Neuron (in vitro differentiated cells): ENCODE data around the gene SLC30A4.

Source experiments
- H2AFZ ChIP-seq: one replicate; pipeline ENCODE4 v1.6.1; 2013; ENCODE audit warnings: low read depth, mild to moderate bottlenecking, inconsistent platforms, low read length, moderate library complexity
- H3K27me3 ChIP-seq: one replicate; pipeline ENCODE4 v1.6.1; 2013; ENCODE audit warnings: low read length; ENCODE audit not compliant: insufficient read depth
- H3K36me3 ChIP-seq: one replicate; pipeline ENCODE4 v1.6.1; 2013; ENCODE audit warnings: low read length; ENCODE audit not compliant: insufficient read depth
- H3K4me1 ChIP-seq: one replicate; pipeline ENCODE4 v1.6.1; 2013; ENCODE audit warnings: low read length; ENCODE audit not compliant: insufficient read depth
- H3K4me3 ChIP-seq: 2 replicates; pipeline ENCODE4 v1.5.1; 2013; ENCODE audit warnings: mild to moderate bottlenecking, low read length, moderate library complexity
- H3K9me3 ChIP-seq: one replicate; pipeline ENCODE4 v1.6.1; 2013; ENCODE audit warnings: low read length

SLC30A4 gene

GRCh38 chr15:45456212-45457106 is 66.1 kb downstream of the SLC30A4 start:
- Histone ChIP-seq H3K9me3 (peaks cover 2% of the 10 kb centered on the region), H2AFZ (no peak overlapping the region), H3K4me3 (no peak overlapping the region), H3K27me3 (no peaks in the 10 kb centered on the region), H3K36me3 (no peaks in the 10 kb centered on the region), H3K4me1 (peaks cover 15% of the 10 kb centered on the region)

DNA sequence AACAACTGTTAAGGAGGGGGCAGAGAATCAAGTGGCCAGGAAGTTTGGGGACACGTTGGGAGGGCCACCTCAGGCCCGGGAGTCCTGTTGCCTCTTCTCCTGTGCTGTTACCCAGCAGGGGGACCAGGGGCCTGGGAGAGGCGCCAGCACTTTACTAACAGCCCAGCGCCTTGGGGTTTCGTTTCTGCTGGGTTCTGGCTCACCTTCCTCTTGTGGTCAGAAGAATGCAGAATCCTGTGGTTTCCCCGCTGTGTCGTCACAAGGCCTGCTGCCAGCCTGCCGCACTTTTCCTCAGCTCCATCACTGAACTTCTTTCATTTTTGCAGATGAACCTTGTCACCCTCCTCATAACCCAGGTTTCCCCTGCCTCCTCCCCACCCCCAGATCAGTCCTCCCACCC is 67.7 kb downstream of the SLC30A4 start:
- H3K36me3 ChIP-seq, result no peaks in the 10 kb centered on the region
- peaks cover 3% of the 10 kb centered on the region for H3K27me3 ChIP-seq
- H3K4me3 ChIP-seq, result no peak overlapping the region
- H3K9me3 ChIP-seq, result peaks cover 4% of the 10 kb centered on the region
- peaks cover 15% of the 10 kb centered on the region for H3K4me1 ChIP-seq
- H2AFZ ChIP-seq, result no peak overlapping the region

DNA sequence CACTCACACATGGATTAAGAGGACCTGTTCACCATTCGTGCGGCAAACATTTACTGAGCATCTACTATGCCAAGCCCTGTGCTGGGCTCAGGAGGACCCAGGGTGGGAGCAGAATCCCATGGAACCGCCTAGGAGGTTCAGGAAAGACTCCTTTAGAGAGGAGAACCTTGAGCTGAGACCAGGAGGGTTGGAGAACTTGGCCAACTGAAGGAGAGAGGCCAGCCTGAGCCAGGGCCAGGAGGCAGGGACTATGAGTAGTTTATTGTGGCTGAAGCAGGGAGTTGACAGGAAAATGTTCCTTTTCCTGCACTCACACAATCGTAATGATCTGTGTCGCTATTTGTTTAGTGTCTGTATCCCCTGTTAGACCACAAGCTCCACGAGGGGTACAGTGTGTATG is 71.3 kb downstream of the SLC30A4 start:
- Histone ChIP-seq H3K9me3 (peaks cover 4% of the 10 kb centered on the region), H2AFZ (no peak overlapping the region), H3K27me3 (peaks cover 8% of the 10 kb centered on the region), H3K4me3 (no peak overlapping the region), H3K4me1 (peaks cover under 1% of the 10 kb centered on the region), H3K36me3 (no peaks in the 10 kb centered on the region)

DNA sequence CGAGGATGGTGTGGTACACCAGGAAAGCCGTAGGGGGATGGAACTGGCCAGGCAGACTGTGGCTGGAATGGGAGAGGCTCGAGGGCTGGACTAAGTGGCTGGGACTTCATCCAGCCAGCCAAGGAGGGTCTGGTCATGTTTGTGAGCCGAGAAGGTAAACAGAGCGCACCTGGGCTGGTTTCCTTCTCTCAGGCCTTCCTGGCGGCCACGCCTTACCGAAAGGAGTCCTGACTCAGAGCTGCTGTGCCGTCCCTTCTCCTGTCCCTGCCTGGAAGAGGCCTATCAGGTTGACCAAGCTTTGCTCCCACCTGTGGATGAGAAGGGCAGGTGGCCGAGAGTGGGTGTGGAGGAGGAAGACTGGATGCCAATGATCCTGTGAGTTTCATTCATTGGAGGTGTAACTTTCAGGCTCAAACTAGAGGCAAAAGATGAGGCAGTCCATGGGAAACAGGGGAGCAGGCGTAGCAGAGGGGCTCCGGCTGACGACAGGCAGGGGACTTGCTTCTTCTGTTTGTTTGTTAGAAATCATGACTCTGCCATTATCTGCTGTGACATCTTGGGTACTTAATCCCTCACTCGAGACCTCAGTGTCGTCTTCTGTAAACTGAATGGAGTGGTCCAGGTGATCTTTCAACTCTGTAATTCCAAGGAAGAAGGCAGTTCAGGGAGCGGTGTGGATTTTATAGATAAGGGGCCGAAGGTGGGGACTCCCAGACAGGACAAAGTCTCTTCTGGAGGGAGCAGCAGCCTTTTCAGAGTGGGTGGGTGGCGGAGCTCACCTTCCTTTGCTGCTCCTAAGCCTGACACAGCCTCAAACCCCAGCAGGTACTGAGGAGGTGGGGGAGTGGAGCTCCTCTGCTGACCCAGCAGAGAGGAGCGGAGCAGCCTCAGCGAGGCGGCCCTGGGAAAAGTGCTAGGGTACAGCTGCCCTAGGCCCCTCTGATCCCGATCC is 72.4 kb downstream of the SLC30A4 start:
- Histone ChIP-seq H3K36me3 (no peaks in the 10 kb centered on the region), H3K4me1 (no peaks in the 10 kb centered on the region), H3K4me3 (no peak overlapping the region), H3K9me3 (peaks cover 5% of the 10 kb centered on the region), H3K27me3 (peaks cover 10% of the 10 kb centered on the region), H2AFZ (no peak overlapping the region)

- H3K4me1 ChIP-seq, result no peaks in the 10 kb centered on the region
- H3K4me3 ChIP-seq, result no peak overlapping the region
- no peaks in the 10 kb centered on the region for H3K36me3 ChIP-seq
- H2AFZ ChIP-seq, result no peak overlapping the region
- H3K9me3 ChIP-seq, result peaks cover 7% of the 10 kb centered on the region
- H3K27me3 ChIP-seq, result peaks cover 12% of the 10 kb centered on the region
These were observed 73.2 kb downstream of the SLC30A4 start for GRCh38 chr15:45449395-45449794.

- Histone ChIP-seq H3K4me1 (no peaks in the 10 kb centered on the region), H3K4me3 (no peak overlapping the region), H2AFZ (no peak overlapping the region), H3K9me3 (peaks cover 7% of the 10 kb centered on the region), H3K36me3 (no peaks in the 10 kb centered on the region), H3K27me3 (peaks cover 15% of the 10 kb centered on the region)
These were observed 74.3 kb downstream of the SLC30A4 start for GRCh38 chr15:45448066-45448915.

DNA sequence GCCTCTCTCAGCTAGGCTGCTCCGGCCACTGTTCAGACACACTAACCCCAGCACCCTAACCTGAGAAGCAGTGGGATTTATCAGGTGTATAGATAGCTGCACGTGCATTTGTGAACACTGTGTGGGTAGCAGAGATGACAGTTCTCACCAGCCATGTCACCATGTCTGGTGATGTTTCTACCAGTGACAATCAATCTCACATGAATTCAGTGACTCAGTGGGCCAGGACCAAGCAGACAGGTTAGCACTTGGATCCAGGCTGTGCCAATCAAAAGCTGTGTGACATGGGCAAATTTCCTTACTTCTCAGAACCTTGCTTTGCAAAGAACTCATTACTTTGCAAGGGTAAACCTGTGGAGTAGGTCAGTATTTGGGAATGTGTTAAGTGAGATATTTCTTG is 78.9 kb downstream of the SLC30A4 start:
- Histone ChIP-seq H3K36me3 (no peaks in the 10 kb centered on the region), H2AFZ (no peak overlapping the region), H3K27me3 (peaks cover 10% of the 10 kb centered on the region), H3K4me3 (no peak overlapping the region), H3K4me1 (no peaks in the 10 kb centered on the region), H3K9me3 (peaks cover 3% of the 10 kb centered on the region)

DNA sequence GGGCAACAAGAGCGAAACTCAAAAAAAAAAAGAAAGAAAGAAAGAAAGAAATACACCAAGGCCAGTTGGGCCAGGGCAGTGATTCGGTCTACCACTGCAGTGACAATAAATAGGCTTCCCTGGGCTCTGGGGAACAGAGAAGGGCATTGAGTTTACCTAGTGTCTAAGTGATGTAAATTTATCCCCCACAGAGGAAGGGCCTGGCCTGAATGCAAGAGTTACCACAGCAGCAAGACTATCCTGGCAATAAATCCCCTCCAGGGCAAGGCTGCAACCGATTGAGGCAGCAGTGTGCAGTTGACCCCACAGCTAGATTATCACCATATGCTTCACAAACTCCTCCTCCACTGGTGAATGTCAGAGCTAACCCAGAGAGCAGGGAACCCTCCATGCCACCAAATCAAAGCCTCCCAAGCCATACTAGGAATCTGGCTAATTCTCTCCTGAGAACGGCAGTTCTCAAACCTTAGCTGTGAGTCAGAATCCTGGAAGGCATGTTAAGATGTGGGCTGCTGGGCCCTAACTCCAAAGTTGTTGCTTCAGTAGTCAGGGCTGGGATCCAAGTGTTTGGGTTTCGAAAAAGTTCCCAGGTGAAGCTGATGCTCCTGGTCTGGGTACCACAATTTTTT is 79.9 kb downstream of the SLC30A4 start:
- Histone ChIP-seq H3K36me3 (no peaks in the 10 kb centered on the region), H3K27me3 (peaks cover 10% of the 10 kb centered on the region), H3K9me3 (peaks cover 3% of the 10 kb centered on the region), H3K4me1 (no peaks in the 10 kb centered on the region), H2AFZ (no peak overlapping the region), H3K4me3 (no peak overlapping the region)

DNA sequence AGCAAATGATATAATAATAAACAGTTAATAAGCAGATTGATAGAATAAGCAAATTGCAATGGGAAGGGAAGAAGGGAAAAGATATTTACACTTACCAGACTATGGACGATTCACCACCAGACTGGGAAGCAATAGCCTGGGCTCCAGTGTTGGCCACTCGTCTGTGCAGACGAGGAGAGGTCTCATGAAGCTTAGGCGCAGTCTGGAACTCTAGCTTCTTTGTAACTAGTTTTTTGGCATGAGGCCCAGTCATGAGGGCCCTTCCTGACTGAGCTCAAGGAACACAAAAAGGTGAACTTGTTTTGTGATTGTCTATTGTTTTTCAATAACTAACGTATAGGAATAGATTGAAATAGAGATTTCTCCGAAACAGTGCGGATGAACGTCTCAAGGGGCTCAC is 80.9 kb downstream of the SLC30A4 start:
- H3K27me3 ChIP-seq, result peaks cover 9% of the 10 kb centered on the region
- no peaks in the 10 kb centered on the region for H3K4me1 ChIP-seq
- H3K4me3 ChIP-seq, result no peak overlapping the region
- H2AFZ ChIP-seq, result no peak overlapping the region
- peaks cover 3% of the 10 kb centered on the region for H3K9me3 ChIP-seq
- no peaks in the 10 kb centered on the region for H3K36me3 ChIP-seq

DNA sequence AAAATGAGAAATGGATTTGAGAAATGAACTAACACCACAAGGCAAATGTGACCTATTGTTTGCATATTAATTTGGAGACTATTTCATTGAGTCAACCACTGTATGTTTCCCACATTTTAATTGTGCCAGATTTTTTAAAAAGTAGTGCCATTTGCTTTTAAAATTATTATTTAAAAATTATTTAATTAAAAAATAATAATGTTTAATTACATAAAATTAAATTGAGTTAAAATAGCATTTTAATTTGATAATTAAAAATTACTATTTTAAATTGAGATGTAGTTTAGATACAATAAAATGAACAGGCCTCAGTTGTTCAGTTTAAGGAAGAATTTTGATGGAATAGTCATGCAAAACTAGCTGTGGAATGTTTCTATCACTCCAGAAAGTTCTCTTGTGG is 81.5 kb downstream of the SLC30A4 start:
- no peak overlapping the region for H3K4me3 ChIP-seq
- no peaks in the 10 kb centered on the region for H3K4me1 ChIP-seq
- no peak overlapping the region for H2AFZ ChIP-seq
- no peaks in the 10 kb centered on the region for H3K36me3 ChIP-seq
- H3K9me3 ChIP-seq, result peaks cover 3% of the 10 kb centered on the region
- peaks cover 7% of the 10 kb centered on the region for H3K27me3 ChIP-seq

- no peaks in the 10 kb centered on the region for H3K36me3 ChIP-seq
- peaks cover 3% of the 10 kb centered on the region for H3K27me3 ChIP-seq
- H3K4me1 ChIP-seq, result no peaks in the 10 kb centered on the region
- no peaks in the 10 kb centered on the region for H3K9me3 ChIP-seq
- H3K4me3 ChIP-seq, result no peak overlapping the region
- no peak overlapping the region for H2AFZ ChIP-seq
These were observed 82.9 kb downstream of the SLC30A4 start for GRCh38 chr15:45439521-45440260.
